Mesothelial cell of epicardium (in vitro differentiated cells): Measurements from ENCODE around the gene NFKBIE. TPM values are rescaled to one million over a fixed set of nuclear protein-coding genes. Genes with fewer than 3 reads are reported as not detected.

Experiments used
- DNase-seq, 2 experiments: peaks; one replicate each; pipeline ENCODE4 v3.0.0; 2021; ENCODE audit warnings: low spot score in 2 of 2; ENCODE audit not compliant: unreplicated experiment in 2 of 2
- H3K27ac Mint-ChIP-seq: 2 replicates; pipeline ENCODE4 v1.8.0; 2021; ENCODE audit warnings: mixed read lengths
- H3K27me3 Mint-ChIP-seq: 2 replicates; pipeline ENCODE4 v1.8.0; 2021; ENCODE audit warnings: low read depth, mixed read lengths
- H3K36me3 Mint-ChIP-seq: 2 replicates; pipeline ENCODE4 v1.8.0; 2021; ENCODE audit warnings: mixed read lengths
- H3K4me1 Mint-ChIP-seq: 2 replicates; pipeline ENCODE4 v1.8.0; 2021; ENCODE audit warnings: mixed read lengths
- H3K4me3 Mint-ChIP-seq: 2 replicates; pipeline ENCODE4 v1.8.0; 2021; ENCODE audit warnings: mild to moderate bottlenecking, moderate library complexity, mixed read lengths
- H3K9me3 Mint-ChIP-seq: 2 replicates; pipeline ENCODE4 v1.8.0; 2021; ENCODE audit warnings: mixed read lengths
- CTCF ChIP-seq: fragments of 200-600 bp; sonication (generic); IDR thresholded peaks from one replicate; pipeline ENCODE4 v1.5.0; 2021; ENCODE audit warnings: antibody characterized with exemption; ENCODE audit not compliant: unreplicated experiment
- total RNA-seq: library from RNA; stranded (reverse); gene quantifications from 3 replicates; pipeline ENCODE4 v1.2.1, GENCODE V29; 2021

Gene NFKBIE
- total RNA-seq, 1 donor from 2014 or later = 9.7 TPM

- no peak for DNase-seq
- no peaks in the 10 kb centered on the region for H3K36me3 Mint-ChIP-seq
- H3K9me3 Mint-ChIP-seq = no peaks in the 10 kb centered on the region
- no peak overlapping the region for H3K27ac Mint-ChIP-seq
- no peak for TF ChIP-seq CTCF
- peaks cover 81% of the 10 kb centered on the region for H3K27me3 Mint-ChIP-seq
- no peak overlapping the region for H3K4me3 Mint-ChIP-seq
- no peaks in the 10 kb centered on the region for H3K4me1 Mint-ChIP-seq
Observed at GRCh38 chr6:44285552-44286284, 20.4 kb upstream of the NFKBIE start.

- no peak for DNase-seq
- TF ChIP-seq CTCF = no peak
- Mint-ChIP-seq H3K4me1 (no peaks in the 10 kb centered on the region), H3K27ac (no peak overlapping the region), H3K27me3 (peaks cover 81% of the 10 kb centered on the region), H3K36me3 (no peaks in the 10 kb centered on the region), H3K9me3 (no peaks in the 10 kb centered on the region), H3K4me3 (no peak overlapping the region)
Observed at GRCh38 chr6:44284867-44285266, 19.5 kb upstream of the NFKBIE start.

GRCh38 chr6:44284121-44284520, 18.8 kb upstream of the NFKBIE start:
- no peaks in the 10 kb centered on the region for H3K4me1 Mint-ChIP-seq
- DNase-seq = no peak
- H3K4me3 Mint-ChIP-seq = no peak overlapping the region
- peaks cover 82% of the 10 kb centered on the region for H3K27me3 Mint-ChIP-seq
- TF ChIP-seq CTCF = no peak
- H3K9me3 Mint-ChIP-seq = no peaks in the 10 kb centered on the region
- no peaks in the 10 kb centered on the region for H3K36me3 Mint-ChIP-seq
- H3K27ac Mint-ChIP-seq = no peak overlapping the region

- DNase-seq = no peak
- H3K27ac Mint-ChIP-seq = no peak overlapping the region
- no peaks in the 10 kb centered on the region for H3K9me3 Mint-ChIP-seq
- no peak overlapping the region for H3K4me3 Mint-ChIP-seq
- no peaks in the 10 kb centered on the region for H3K36me3 Mint-ChIP-seq
- H3K4me1 Mint-ChIP-seq = no peaks in the 10 kb centered on the region
- peaks cover 67% of the 10 kb centered on the region for H3K27me3 Mint-ChIP-seq
- TF ChIP-seq CTCF = no peak
Observed at GRCh38 chr6:44278774-44279697, 13.7 kb upstream of the NFKBIE start.

GRCh38 chr6:44278315-44278714, 13.0 kb upstream of the NFKBIE start:
- Mint-ChIP-seq H3K4me3 (no peak overlapping the region), H3K4me1 (no peaks in the 10 kb centered on the region), H3K9me3 (no peaks in the 10 kb centered on the region), H3K36me3 (no peaks in the 10 kb centered on the region), H3K27me3 (peaks cover 65% of the 10 kb centered on the region), H3K27ac (no peak overlapping the region)
- no peak for DNase-seq
- no peak for TF ChIP-seq CTCF
